HEK293 (cell line): ENCODE measurements around the gene RNF31.

Experiments
- CTCF ChIA-PET: fragments of 350-600 bp; formaldehyde crosslinking; extraction: SDS; loops from one replicate; lab custom pipeline; 2021; ENCODE audit warnings: antibody characterized with exemption; lab: Yijun Ruan, JAX
- POLR2A ChIA-PET: fragments of 300-600 bp; formaldehyde crosslinking; extraction: SDS; loops from one replicate; lab custom pipeline; 2020; ENCODE audit warnings: antibody characterized with exemption, inconsistent platforms; lab: Yijun Ruan, JAX
- H3K27ac ChIP-seq: fragments of 200-500 bp; sonication (Bioruptor generic); 2 replicates; pipeline ENCODE4 v1.5.1; 2014; ENCODE audit warnings: low read depth, low read length, control low read depth, inconsistent platforms; ENCODE audit errors: extremely low read depth
- H3K36me3 ChIP-seq, 2 experiments: fragments of 200-500 bp in 1 of 2; sonication (Bioruptor generic) in 1 of 2; 1 replicate in 1 of 2; 2 replicates in 1 of 2; pipeline ENCODE4 v1.5.1; 2014 to 2017; ENCODE audit warnings: inconsistent platforms in 2 of 2, low read length in 2 of 2; ENCODE audit not compliant: control insufficient read depth in 2 of 2, insufficient read depth in 1 of 2
- H3K4me1 ChIP-seq: fragments of 200-500 bp; sonication (Bioruptor generic); 2 replicates; pipeline ENCODE4 v1.5.1; 2014; ENCODE audit warnings: mild to moderate bottlenecking, low read length, inconsistent platforms; ENCODE audit not compliant: control insufficient read depth, insufficient read depth
- H3K4me3 ChIP-seq: 2 replicates; pipeline ENCODE4 v1.5.1; 2011; ENCODE audit warnings: low read depth, mild to moderate bottlenecking, control low read depth, low read length, moderate library complexity
- H3K9me3 ChIP-seq: fragments of 200-500 bp; sonication (Bioruptor generic); 2 replicates; pipeline ENCODE4 v1.5.1; 2014; ENCODE audit warnings: low read depth, low read length, inconsistent platforms; ENCODE audit not compliant: control insufficient read depth, insufficient read depth
- AEBP2 ChIP-seq: fragments of 450-650 bp; formaldehyde crosslinking; IDR thresholded peaks from 2 replicates; pipeline ENCODE4 v1.5.1; 2016; ENCODE audit warnings: missing biosample characterization, missing genetic modification characterization, borderline replicate concordance
- HOXC10 ChIP-seq: sonication (generic); formaldehyde crosslinking; IDR thresholded peaks from 2 replicates; pipeline ENCODE4 v1.8.1; 2023; ENCODE audit warnings: mild to moderate bottlenecking, missing genetic modification reagents
- KLF9 ChIP-seq: fragments of 450-650 bp; formaldehyde crosslinking; IDR thresholded peaks from 2 replicates; pipeline ENCODE4 v1.5.1; 2016; ENCODE audit warnings: missing biosample characterization, missing genetic modification characterization, low read depth
- PBX3 ChIP-seq: sonication (generic); formaldehyde crosslinking; IDR thresholded peaks from 2 replicates; pipeline ENCODE4 v1.8.1; 2022; ENCODE audit warnings: mild to moderate bottlenecking, moderate library complexity, missing genetic modification reagents
- PRDM6 ChIP-seq: fragments of 450-650 bp; formaldehyde crosslinking; IDR thresholded peaks from 2 replicates; pipeline ENCODE4 v1.5.1; 2017; ENCODE audit warnings: missing biosample characterization, missing genetic modification characterization
- SCRT1 ChIP-seq: fragments of 450-650 bp; formaldehyde crosslinking; IDR thresholded peaks from 2 replicates; pipeline ENCODE4 v1.5.1; 2016; ENCODE audit warnings: missing biosample characterization, missing genetic modification characterization, borderline replicate concordance
- SP3 ChIP-seq: fragments of 450-650 bp; formaldehyde crosslinking; IDR thresholded peaks from 2 replicates; pipeline ENCODE4 v1.5.1; 2016; ENCODE audit warnings: missing biosample characterization, missing genetic modification characterization
- TRIM28 ChIP-seq: IDR thresholded peaks from 2 replicates; pipeline ENCODE4 v1.6.1; 2011; ENCODE audit warnings: low read length, control low read depth, borderline replicate concordance
- TSHZ1 ChIP-seq: fragments of 450-650 bp; formaldehyde crosslinking; IDR thresholded peaks from 2 replicates; pipeline ENCODE4 v1.5.1; 2016; ENCODE audit warnings: missing biosample characterization, missing genetic modification characterization, borderline replicate concordance
- WT1 ChIP-seq: fragments of 450-650 bp; formaldehyde crosslinking; IDR thresholded peaks from 2 replicates; pipeline ENCODE4 v1.5.1; 2016; ENCODE audit warnings: missing biosample characterization, missing genetic modification characterization
- ZBTB1 ChIP-seq: fragments of 450-650 bp; formaldehyde crosslinking; IDR thresholded peaks from 2 replicates; pipeline ENCODE4 v1.5.1; 2016; ENCODE audit warnings: missing biosample characterization, missing genetic modification characterization
- ZBTB8A ChIP-seq: fragments of 450-650 bp; formaldehyde crosslinking; IDR thresholded peaks from 2 replicates; pipeline ENCODE4 v1.5.1; 2016; ENCODE audit warnings: missing biosample characterization, missing genetic modification characterization
- ZNF114 ChIP-seq: fragments of 450-650 bp; formaldehyde crosslinking; IDR thresholded peaks from 2 replicates; pipeline ENCODE4 v1.5.0; 2017; ENCODE audit warnings: missing biosample characterization, missing genetic modification characterization
- ZNF121 ChIP-seq: fragments of 450-650 bp; formaldehyde crosslinking; IDR thresholded peaks from 2 replicates; pipeline ENCODE4 v1.5.1; 2016; ENCODE audit warnings: missing biosample characterization, missing genetic modification characterization
- ZNF19 ChIP-seq: fragments of 450-650 bp; formaldehyde crosslinking; IDR thresholded peaks from 2 replicates; pipeline ENCODE4; 2016; ENCODE audit warnings: missing biosample characterization, missing genetic modification characterization, low read depth
- ZNF292 ChIP-seq: fragments of 450-650 bp; formaldehyde crosslinking; IDR thresholded peaks from 2 replicates; pipeline ENCODE4 v1.5.1; 2016; ENCODE audit warnings: low read depth, missing biosample characterization, missing genetic modification characterization, borderline replicate concordance
- ZNF324 ChIP-seq: fragments of 450-650 bp; formaldehyde crosslinking; IDR thresholded peaks from 2 replicates; pipeline ENCODE4 v1.5.1; 2016; ENCODE audit warnings: missing biosample characterization, missing genetic modification characterization
- ZNF366 ChIP-seq: fragments of 450-650 bp; formaldehyde crosslinking; conservative IDR thresholded peaks from 2 replicates; pipeline ENCODE4 v1.5.1; 2016; ENCODE audit warnings: missing biosample characterization, missing genetic modification characterization
- ZNF37A ChIP-seq: fragments of 450-650 bp; IDR thresholded peaks from 2 replicates; pipeline ENCODE4 v1.5.1; 2018; ENCODE audit warnings: missing biosample characterization, missing genetic modification characterization
- ZNF416 ChIP-seq: fragments of 450-650 bp; formaldehyde crosslinking; IDR thresholded peaks from 2 replicates; pipeline ENCODE4 v1.5.1; 2016; ENCODE audit warnings: missing biosample characterization, missing genetic modification characterization
- ZNF555 ChIP-seq: fragments of 450-650 bp; formaldehyde crosslinking; conservative IDR thresholded peaks from 2 replicates; pipeline ENCODE4 v1.5.1; 2017; ENCODE audit warnings: missing biosample characterization, mild to moderate bottlenecking, missing genetic modification characterization, inconsistent platforms
- ZNF558 ChIP-seq: fragments of 450-650 bp; formaldehyde crosslinking; IDR thresholded peaks from 2 replicates; pipeline ENCODE4 v1.5.1; 2016; ENCODE audit warnings: missing biosample characterization, missing genetic modification characterization
- ZNF600 ChIP-seq: fragments of 450-650 bp; formaldehyde crosslinking; IDR thresholded peaks from 2 replicates; pipeline ENCODE4 v1.5.1; 2016; ENCODE audit warnings: missing biosample characterization, missing genetic modification characterization
- ZNF621 ChIP-seq: fragments of 450-650 bp; formaldehyde crosslinking; IDR thresholded peaks from 2 replicates; pipeline ENCODE4 v1.5.1; 2017; ENCODE audit warnings: missing biosample characterization, missing genetic modification characterization
- ZNF623 ChIP-seq: fragments of 450-650 bp; formaldehyde crosslinking; IDR thresholded peaks from 2 replicates; pipeline ENCODE4 v1.5.1; 2016; ENCODE audit warnings: missing biosample characterization, missing genetic modification characterization
- ZNF645 ChIP-seq: fragments of 450-650 bp; formaldehyde crosslinking; IDR thresholded peaks from 2 replicates; pipeline ENCODE4; 2016; ENCODE audit warnings: missing biosample characterization, missing genetic modification characterization
- ZNF677 ChIP-seq: fragments of 450-650 bp; IDR thresholded peaks from 2 replicates; pipeline ENCODE4 v1.5.0; 2018; ENCODE audit warnings: missing biosample characterization, mild to moderate bottlenecking, missing genetic modification characterization, moderate library complexity
- ZNF777 ChIP-seq: fragments of 450-650 bp; formaldehyde crosslinking; IDR thresholded peaks from 2 replicates; pipeline ENCODE4 v1.5.1; 2017; ENCODE audit warnings: missing biosample characterization, missing genetic modification characterization, borderline replicate concordance

RNF31 gene

GRCh38 chr14:24122416-24122815 is 24.9 kb upstream of the RNF31 start:
- Histone ChIP-seq H3K9me3 (no peaks in the 10 kb centered on the region), H3K4me1 (no peaks in the 10 kb centered on the region), H3K4me3 (no peak overlapping the region), H3K27ac (no peak overlapping the region), H3K36me3 (peaks cover 10 to 59% of the 10 kb centered on the region in 2 experiments; a peak in 2 of 3 replicates)
- ChIA-PET POLR2A (interaction anchor here (0.6 to 1.2 kb wide), 2 partner anchors 14 to 1128 kb away, joined by 4 read pairs; partner anchors contain the start of gene PSME1), CTCF (interaction anchor here (1.4 kb wide), 1 partner anchor 32 kb away, joined by 3 read pairs; no protein-coding TSS in a partner anchor)
- TF ChIP-seq PRDM6 (tag by site-specific recombination) (no peak), ZNF114 (tag by site-specific recombination) (no peak), ZNF600 (tag by site-specific recombination) (no peak), ZNF37A (tag by site-specific recombination) (no peak), ZNF121 (tag by site-specific recombination) (no peak), KLF9 (tag by site-specific recombination) (no peak), SCRT1 (tag by site-specific recombination) (no peak), ZNF324 (no peak), WT1 (tag by site-specific recombination) (no peak), ZBTB1 (tag by site-specific recombination) (no peak), ZNF621 (tag by site-specific recombination) (no peak), AEBP2 (no peak), TRIM28 (no peak), ZNF677 (no peak), ZNF366 (tag by site-specific recombination) (no peak), ZNF555 (tag by site-specific recombination) (no peak), ZBTB8A (tag by site-specific recombination) (no peak), ZNF623 (tag by site-specific recombination) (no peak), ZNF19 (no peak)

- Histone ChIP-seq H3K4me1 (no peaks in the 10 kb centered on the region), H3K4me3 (no peak overlapping the region), H3K36me3 (peaks cover 10 to 54% of the 10 kb centered on the region in 2 experiments; a peak in 2 of 3 replicates), H3K27ac (no peak overlapping the region), H3K9me3 (no peaks in the 10 kb centered on the region)
- ChIA-PET POLR2A (interaction anchor here (0.6 kb wide), 1 partner anchor 1128 kb away, joined by 4 read pairs; no protein-coding TSS in a partner anchor), CTCF (no interaction called here)
- TF ChIP-seq SP3 (tag by site-specific recombination) (no peak), HOXC10 (CRISPR knock-in tag) (no peak), ZNF37A (tag by site-specific recombination) (no peak), ZNF777 (no peak), PBX3 (CRISPR knock-in tag) (no peak), ZNF292 (no peak), ZNF645 (tag by site-specific recombination) (no peak), ZNF416 (no peak), TSHZ1 (tag by site-specific recombination) (no peak), ZNF558 (no peak), SCRT1 (tag by site-specific recombination) (no peak), ZNF623 (tag by site-specific recombination) (no peak)
These were observed 24.4 kb upstream of the RNF31 start for GRCh38 chr14:24122898-24123297.
